ENCODE results near the gene NUDT16L1.

NUDT16L1 gene

DNA sequence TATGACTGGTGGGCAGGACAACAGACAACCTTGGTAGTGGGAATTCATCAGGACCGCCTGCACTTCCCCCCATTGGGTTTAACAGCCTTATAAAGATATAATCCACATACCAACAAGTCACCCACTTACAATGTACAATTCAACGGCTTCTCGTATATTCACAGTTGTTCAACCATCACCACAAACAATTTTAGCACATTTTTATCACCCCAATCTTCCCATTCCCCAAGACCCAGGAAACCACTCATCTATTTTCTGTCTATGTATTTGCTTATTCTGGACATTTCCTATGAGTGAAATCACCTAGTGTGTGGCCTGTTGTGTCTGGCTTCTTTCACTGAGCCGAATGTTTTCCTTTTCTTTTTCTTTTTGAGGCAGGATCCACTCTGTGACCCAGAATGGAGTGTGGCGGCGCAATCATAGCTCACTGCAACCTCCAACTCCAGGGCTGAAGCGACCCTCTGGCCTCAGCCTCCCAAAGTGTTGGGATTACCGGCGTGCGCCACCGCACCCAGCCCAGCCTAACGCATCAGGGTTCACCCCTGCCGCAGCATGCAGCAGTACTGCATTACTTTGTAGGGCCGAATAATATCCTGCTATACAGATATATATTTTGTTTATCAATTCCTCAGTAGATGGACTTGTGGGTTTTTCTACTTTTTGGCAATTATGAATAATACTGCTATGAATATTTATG is 29.9 kb downstream of the NUDT16L1 start:
- Histone ChIP-seq H3K4me1 (ENCODE audit: insufficient read depth, low read length, severe bottlenecking) (peaks cover 10% of the 10 kb centered on the region), H3K79me2 (ENCODE audit: insufficient read depth, low read length) (no peaks in the 10 kb centered on the region), H3F3A (ENCODE audit: insufficient read depth, low read length) (no peaks in the 10 kb centered on the region), H3K9me2 (ENCODE audit: low read depth, low read length) (no peaks in the 10 kb centered on the region), H3K9me3 (ENCODE audit: low read length) (no peaks in the 10 kb centered on the region), H3K27me3 (ENCODE audit: insufficient read depth, low read length) (no peaks in the 10 kb centered on the region), H3K4me2 (ENCODE audit: low read length) (no peak overlapping the region), H4K20me1 (ENCODE audit: insufficient read depth, low read length) (no peaks in the 10 kb centered on the region), H3K9ac (ENCODE audit: low read length) (no peak overlapping the region), H3K27ac (ENCODE audit: low read depth, low read length, poor library complexity, severe bottlenecking) (no peak overlapping the region), H2AFZ (ENCODE audit: low read length) (no peak overlapping the region), H3K4me3 (ENCODE audit: low read depth, low read length, poor library complexity, severe bottlenecking) (no peak overlapping the region), H3K36me3 (ENCODE audit: insufficient read depth, low read length) (peaks cover 9% of the 10 kb centered on the region; the same call in 1 of the 2 replicates)
- TF ChIP-seq CTCF (IDR thresholded peaks at IDR 0.05; ENCODE audit: low read length) (no peak), EZH2 (IDR thresholded peaks at IDR 0.05; ENCODE audit: borderline replicate concordance, low read length) (no peak)

- Histone ChIP-seq H3K4me1 (ENCODE audit: insufficient read depth, low read length, severe bottlenecking) (no peaks in the 10 kb centered on the region), H3F3A (ENCODE audit: insufficient read depth, low read length) (no peaks in the 10 kb centered on the region), H2AFZ (ENCODE audit: low read length) (no peak overlapping the region), H3K79me2 (ENCODE audit: insufficient read depth, low read length) (no peaks in the 10 kb centered on the region), H3K4me2 (ENCODE audit: low read length) (no peak overlapping the region), H3K27me3 (ENCODE audit: insufficient read depth, low read length) (no peaks in the 10 kb centered on the region), H3K9me3 (ENCODE audit: low read length) (no peaks in the 10 kb centered on the region), H3K4me3 (ENCODE audit: low read depth, low read length, poor library complexity, severe bottlenecking) (no peak overlapping the region), H3K27ac (ENCODE audit: low read depth, low read length, poor library complexity, severe bottlenecking) (no peak overlapping the region), H3K36me3 (ENCODE audit: insufficient read depth, low read length) (peaks cover 12% of the 10 kb centered on the region; the same call in 1 of the 2 replicates), H3K9ac (ENCODE audit: low read length) (no peak overlapping the region), H4K20me1 (ENCODE audit: insufficient read depth, low read length) (no peaks in the 10 kb centered on the region), H3K9me2 (ENCODE audit: low read depth, low read length) (no peaks in the 10 kb centered on the region)
- TF ChIP-seq CTCF (IDR thresholded peaks at IDR 0.05; ENCODE audit: low read length), result no peak
- no peak for TF ChIP-seq EZH2 (IDR thresholded peaks at IDR 0.05; ENCODE audit: borderline replicate concordance, low read length)
Measured at GRCh38 chr16:4724661-4725270, 31.4 kb downstream of the NUDT16L1 start.

DNA sequence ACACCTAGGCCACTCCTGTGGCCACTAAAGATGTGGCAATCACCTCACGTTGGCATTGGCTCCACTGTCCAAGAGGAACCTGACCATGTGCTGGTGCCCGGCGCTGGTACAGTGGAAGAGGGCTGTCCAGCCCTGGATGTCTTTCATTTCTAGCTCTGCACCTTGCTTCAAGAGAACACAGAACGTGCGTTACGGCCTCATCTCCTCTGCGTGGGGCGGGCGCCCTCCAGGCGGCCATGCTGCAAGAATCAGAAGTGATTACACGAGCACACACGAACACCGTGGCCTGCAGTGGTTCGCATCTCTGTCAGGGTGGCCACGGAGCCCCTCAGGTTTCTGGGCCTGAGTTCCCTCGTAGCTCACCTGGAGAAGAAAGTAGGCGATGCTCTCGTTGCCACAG is 33.3 kb downstream of the NUDT16L1 start:
- Histone ChIP-seq H3K9me2 (ENCODE audit: low read depth, low read length) (no peaks in the 10 kb centered on the region), H3K36me3 (ENCODE audit: insufficient read depth, low read length) (peaks cover 12% of the 10 kb centered on the region; the same call in 1 of the 2 replicates), H3K4me1 (ENCODE audit: insufficient read depth, low read length, severe bottlenecking) (no peaks in the 10 kb centered on the region), H4K20me1 (ENCODE audit: insufficient read depth, low read length) (no peaks in the 10 kb centered on the region), H2AFZ (ENCODE audit: low read length) (no peak overlapping the region), H3K9ac (ENCODE audit: low read length) (no peak overlapping the region), H3K27ac (ENCODE audit: low read depth, low read length, poor library complexity, severe bottlenecking) (no peak overlapping the region), H3K4me3 (ENCODE audit: low read depth, low read length, poor library complexity, severe bottlenecking) (no peak overlapping the region), H3K9me3 (ENCODE audit: low read length) (no peaks in the 10 kb centered on the region), H3F3A (ENCODE audit: insufficient read depth, low read length) (no peaks in the 10 kb centered on the region), H3K79me2 (ENCODE audit: insufficient read depth, low read length) (no peaks in the 10 kb centered on the region), H3K27me3 (ENCODE audit: insufficient read depth, low read length) (no peaks in the 10 kb centered on the region), H3K4me2 (ENCODE audit: low read length) (no peak overlapping the region)
- no peak for TF ChIP-seq EZH2 (IDR thresholded peaks at IDR 0.05; ENCODE audit: borderline replicate concordance, low read length)
- no peak for TF ChIP-seq CTCF (IDR thresholded peaks at IDR 0.05; ENCODE audit: low read length)
